HepG2 (cell line): ENCODE results near the gene PRSS16. TPM values are rescaled to one million over a fixed set of nuclear protein-coding genes. Genes with fewer than 3 reads are reported as not detected.

ENCODE experiments used
- ATAC-seq: fragments of 200-7000 bp; cut with Tn5 transposase; 3 replicates; pipeline ENCODE4 v1.9.1; 2020; ENCODE audit warnings: mild to moderate bottlenecking, moderate library complexity
- BruUV-seq: library from RNA; stranded (reverse); fragments of 400-500 nt; replicated peaks from 2 replicates; lab custom pipeline; 2021; lab: Mats Ljungman, UMichigan
- CTCF ChIA-PET: fragments of 300-600 bp; formaldehyde crosslinking; extraction: SDS; loops from one replicate; lab custom pipeline; 2021; ENCODE audit warnings: low total read pairs, inconsistent platforms, low intra/inter-chr PET ratio; lab: Yijun Ruan, JAX
- POLR2A ChIA-PET: fragments of 350-600 bp; sonication (Branson Sonifier 250); formaldehyde crosslinking; loops from one replicate; lab custom pipeline; 2020; ENCODE audit warnings: antibody characterized with exemption, inconsistent platforms; lab: Yijun Ruan, JAX
- DNase-seq: peaks from one replicate; pipeline ENCODE4 v3.0.0-alpha.2; 2015; ENCODE audit warnings: low spot score
- FAIRE-seq: peaks from 3 replicates; lab custom pipeline; 2011; peaks lifted over from hg19 to GRCh38; lab: Jason Lieb, UNC
- H2AFZ ChIP-seq: one replicate; pipeline ENCODE4 v1.6.1; 2011; ENCODE audit warnings: low read length, inconsistent platforms
- H3K27ac ChIP-seq: fragments of 300-600 bp; 3 replicates; pipeline ENCODE4 v1.8.0; 2011; ENCODE audit warnings: mixed run types, mild to moderate bottlenecking, mixed read lengths, low read length, inconsistent platforms; ENCODE audit not compliant: insufficient read depth; ENCODE audit errors: extremely low read length
- H3K27me3 ChIP-seq, 2 experiments: fragments of 200-600 bp in 1 of 2; 2 replicates in 1 of 2; 3 replicates in 1 of 2; pipeline versions ENCODE4 v1.6.0 to v1.8.0; 2011; ENCODE audit warnings: low read length in 2 of 2, mild to moderate bottlenecking in 2 of 2, moderate library complexity in 2 of 2, inconsistent platforms in 1 of 2; ENCODE audit not compliant: insufficient read depth in 2 of 2, control insufficient read depth in 1 of 2
- H3K36me3 ChIP-seq, 2 experiments: fragments of 200-600 bp in 1 of 2; replicated peaks in 1 of 2; 2 replicates in 1 of 2; 3 replicates in 1 of 2; pipeline versions ENCODE4 v1.5.1 to v1.8.0; 2011; ENCODE audit warnings: low read length in 2 of 2, inconsistent platforms in 1 of 2; ENCODE audit not compliant: insufficient read depth in 2 of 2, control insufficient read depth in 1 of 2
- H3K4me1 ChIP-seq: 2 replicates; pipeline ENCODE4 v1.5.1; 2012; ENCODE audit warnings: low read length, inconsistent platforms; ENCODE audit not compliant: insufficient read depth
- H3K4me2 ChIP-seq: 2 replicates; pipeline ENCODE4 v1.6.0; 2011; ENCODE audit warnings: low read depth, low read length, inconsistent platforms
- H3K4me3 ChIP-seq, 3 experiments: fragments of 200-600 bp in 1 of 3; sonication (generic), shearing (Covaris generic) in 1 of 3; replicated peaks in 1 of 3; 2 replicates each; pipeline ENCODE4 v1.5.1; 2011 to 2016; ENCODE audit warnings: low read length in 3 of 3, inconsistent platforms in 2 of 3, low read depth in 2 of 3, mild to moderate bottlenecking in 2 of 3, control low read depth in 1 of 3, mixed read lengths in 1 of 3; ENCODE audit not compliant: insufficient read depth in 1 of 3
- H3K79me2 ChIP-seq: one replicate; pipeline ENCODE4 v1.6.1; 2011; ENCODE audit warnings: low read length, inconsistent platforms; ENCODE audit not compliant: insufficient read depth
- H3K9ac ChIP-seq: 2 replicates; pipeline ENCODE4 v1.6.0; 2011; ENCODE audit warnings: mild to moderate bottlenecking, low read depth, low read length, inconsistent platforms; ENCODE audit not compliant: insufficient read depth
- H3K9me3 ChIP-seq: 2 replicates; pipeline ENCODE4 v1.5.1; 2012; ENCODE audit warnings: mild to moderate bottlenecking, low read length
- H4K20me1 ChIP-seq: 2 replicates; pipeline ENCODE4 v1.6.0; 2011; ENCODE audit warnings: inconsistent platforms, mild to moderate bottlenecking, low read length, moderate library complexity; ENCODE audit not compliant: insufficient read depth
- GABPB1 ChIP-seq: IDR thresholded peaks from 2 replicates; pipeline ENCODE4 v1.6.1; 2016; ENCODE audit warnings: mild to moderate bottlenecking, missing genetic modification reagents, moderate library complexity, missing compliant biosample characterization
- HNRNPLL ChIP-seq: fragments of 200-400 bp; formaldehyde crosslinking; IDR thresholded peaks from 2 replicates; pipeline ENCODE4 v1.6.1; 2017; ENCODE audit warnings: mild to moderate bottlenecking, low read depth, low read length; ENCODE audit not compliant: poor library complexity, severe bottlenecking
- SIX1 ChIP-seq: sonication (generic); formaldehyde crosslinking; IDR thresholded peaks from 2 replicates; pipeline ENCODE4 v1.4.0; 2020; ENCODE audit warnings: missing genetic modification reagents, borderline replicate concordance
- SUZ12 ChIP-seq: fragments of 150-350 bp; IDR thresholded peaks from 2 replicates; pipeline ENCODE4 v1.6.1; 2014; ENCODE audit warnings: low read depth, low read length
- ZFP82 ChIP-seq: sonication (generic); formaldehyde crosslinking; IDR thresholded peaks from 2 replicates; pipeline ENCODE4 v1.5.1; 2020; ENCODE audit warnings: mild to moderate bottlenecking, missing genetic modification reagents, borderline replicate concordance
- ZNF205 ChIP-seq: IDR thresholded peaks from 2 replicates; pipeline ENCODE4 v1.6.1; 2018; ENCODE audit warnings: missing biosample characterization, missing genetic modification reagents
- ZNF263 ChIP-seq: sonication (generic); formaldehyde crosslinking; IDR thresholded peaks from 2 replicates; pipeline ENCODE4 v1.4.0; 2020; ENCODE audit warnings: missing genetic modification reagents
- ZNF629 ChIP-seq: sonication (generic); formaldehyde crosslinking; conservative IDR thresholded peaks from 2 replicates; pipeline ENCODE4 v1.5.0; 2020; ENCODE audit warnings: missing genetic modification reagents
- WGBS: methylation state at CpG from one replicate; pipeline ENCODE4 v1.1.6; 2017; ENCODE audit warnings: low lambda C conversion rate; 5-methylcytosine and 5-hydroxymethylcytosine counted together
- in situ Hi-C: cut with HindIII; loops from 2 replicates; pipeline ENCODE4 v1.10.0; 2017; ENCODE audit warnings: low pct_unique_long_range_greater_than_20kb; ENCODE audit not compliant: extremely low pct_ligation_motif_present
- intact Hi-C: fragments of 100-400 bp; cut with micrococcal nuclease; formaldehyde crosslinking; loops from one replicate; pipeline ENCODE4 v1.10.0; 2022; ENCODE audit not compliant: unreplicated experiment
- polyA plus RNA-seq, 8 experiments: library from polyadenylated mRNA; depleted of rRNA in 3 of 8; stranded (reverse) in 7 of 8; unstranded in 1 of 8; fragments of >200 nt; fragmentation: Illumina TruSeq in 4 of 8; extraction: Trizol in 4 of 8; gene quantifications; 2 replicates each; pipeline versions ENCODE4 v1.2.1 to v1.2.3, GENCODE V29; 2011 to 2016; ENCODE audit warnings: low read depth in 4 of 8, missing spikeins in 1 of 8, mixed read lengths in 1 of 8; ENCODE audit not compliant: insufficient read depth in 1 of 8
- total RNA-seq, 5 experiments: library from RNA; depleted of rRNA; stranded (reverse); fragments of >200 nt; fragmentation: Illumina TruSeq; extraction: Trizol; gene quantifications; 2 replicates each; pipeline ENCODE4 v1.2.3, GENCODE V29; 2016; ENCODE audit warnings: low read depth in 1 of 5
- TF ChIP-seq, protein P1 (sequence below): sonication (generic); formaldehyde crosslinking; IDR thresholded peaks from 2 replicates; pipeline ENCODE4 v1.4.0; 2020; ENCODE audit warnings: missing genetic modification reagents, borderline replicate concordance
- TF ChIP-seq, protein P2 (sequence below): sonication (generic); formaldehyde crosslinking; IDR thresholded peaks from 2 replicates; pipeline ENCODE4 v1.4.0; 2020; ENCODE audit warnings: mild to moderate bottlenecking, missing genetic modification reagents
- TF ChIP-seq, protein P3 (sequence below): sonication (generic); formaldehyde crosslinking; IDR thresholded peaks from 2 replicates; pipeline ENCODE4 v1.5.0; 2020; ENCODE audit warnings: mild to moderate bottlenecking, missing genetic modification reagents, moderate library complexity

PRSS16 gene
- total and polyA plus RNA-seq, 2 of the 13 experiments (the other 11 are each of a cell fraction or from before 2014, with no cell fraction given), result not detected

DNA sequence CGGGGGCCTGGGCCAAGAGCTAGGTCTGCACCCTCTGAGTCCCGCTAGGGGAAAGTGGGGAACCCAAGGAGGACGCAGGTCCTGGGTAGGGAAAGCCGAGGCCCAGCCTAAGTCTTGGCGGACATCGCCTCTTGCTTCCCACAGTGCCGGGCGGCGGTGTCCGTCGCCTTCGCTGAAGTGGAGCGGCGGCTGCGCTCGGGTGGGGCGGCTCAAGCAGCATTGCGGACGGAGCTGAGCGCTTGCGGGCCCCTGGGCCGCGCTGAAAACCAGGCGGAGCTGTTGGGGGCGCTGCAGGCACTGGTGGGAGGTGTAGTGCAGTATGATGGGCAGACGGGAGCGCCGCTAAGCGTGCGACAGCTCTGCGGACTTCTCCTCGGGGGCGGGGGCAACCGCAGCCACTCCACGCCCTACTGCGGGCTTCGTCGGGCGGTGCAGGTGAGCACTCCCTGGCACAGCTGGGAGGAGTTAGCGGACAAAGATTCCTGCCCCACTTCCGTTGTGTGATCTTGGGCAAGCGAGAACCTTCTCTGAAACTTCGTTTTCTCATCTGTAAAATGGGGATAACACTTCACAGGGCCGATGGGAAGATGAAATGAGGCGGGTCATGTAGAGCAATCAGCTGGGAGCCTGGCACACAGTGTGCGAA, 4.2 kb downstream of the PRSS16 start:
- intact Hi-C loops (no loop called here), in situ Hi-C loops (no loop called here)
- DNase-seq (no peak), FAIRE-seq (no peak), ATAC-seq (peak; percentile 62)
- H3K27ac ChIP-seq, result no peak overlapping the region
- H3K4me2 ChIP-seq, result peak overlapping the region; percentile 21; the same call in 1 of the 2 replicates
- H2AFZ ChIP-seq, result no peak overlapping the region
- WGBS, result 51% methylated on average over 21 of the region's 46 CpGs
- no TSS peak for BruUV-seq
- TF ChIP-seq GABPB1 (CRISPR knock-in tag) (peak; percentile 17; the same call in 1 of the 2 replicates), ZNF263 (CRISPR knock-in tag) (peak; percentile 70; the same call in 1 of the 2 replicates), SIX1 (no peak), ZNF629 (CRISPR knock-in tag) (peak; percentile 51; the same call in 1 of the 2 replicates), ZNF205 (no peak), SUZ12 (no peak), HNRNPLL (peak; percentile 38), ZFP82 (CRISPR knock-in tag) (no peak)
- TF ChIP-seq, protein P1, sequence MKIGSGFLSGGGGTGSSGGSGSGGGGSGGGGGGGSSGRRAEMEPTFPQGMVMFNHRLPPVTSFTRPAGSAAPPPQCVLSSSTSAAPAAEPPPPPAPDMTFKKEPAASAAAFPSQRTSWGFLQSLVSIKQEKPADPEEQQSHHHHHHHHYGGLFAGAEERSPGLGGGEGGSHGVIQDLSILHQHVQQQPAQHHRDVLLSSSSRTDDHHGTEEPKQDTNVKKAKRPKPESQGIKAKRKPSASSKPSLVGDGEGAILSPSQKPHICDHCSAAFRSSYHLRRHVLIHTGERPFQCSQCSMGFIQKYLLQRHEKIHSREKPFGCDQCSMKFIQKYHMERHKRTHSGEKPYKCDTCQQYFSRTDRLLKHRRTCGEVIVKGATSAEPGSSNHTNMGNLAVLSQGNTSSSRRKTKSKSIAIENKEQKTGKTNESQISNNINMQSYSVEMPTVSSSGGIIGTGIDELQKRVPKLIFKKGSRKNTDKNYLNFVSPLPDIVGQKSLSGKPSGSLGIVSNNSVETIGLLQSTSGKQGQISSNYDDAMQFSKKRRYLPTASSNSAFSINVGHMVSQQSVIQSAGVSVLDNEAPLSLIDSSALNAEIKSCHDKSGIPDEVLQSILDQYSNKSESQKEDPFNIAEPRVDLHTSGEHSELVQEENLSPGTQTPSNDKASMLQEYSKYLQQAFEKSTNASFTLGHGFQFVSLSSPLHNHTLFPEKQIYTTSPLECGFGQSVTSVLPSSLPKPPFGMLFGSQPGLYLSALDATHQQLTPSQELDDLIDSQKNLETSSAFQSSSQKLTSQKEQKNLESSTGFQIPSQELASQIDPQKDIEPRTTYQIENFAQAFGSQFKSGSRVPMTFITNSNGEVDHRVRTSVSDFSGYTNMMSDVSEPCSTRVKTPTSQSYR (CRISPR knock-in tag), result no peak
- TF ChIP-seq, protein P2, sequence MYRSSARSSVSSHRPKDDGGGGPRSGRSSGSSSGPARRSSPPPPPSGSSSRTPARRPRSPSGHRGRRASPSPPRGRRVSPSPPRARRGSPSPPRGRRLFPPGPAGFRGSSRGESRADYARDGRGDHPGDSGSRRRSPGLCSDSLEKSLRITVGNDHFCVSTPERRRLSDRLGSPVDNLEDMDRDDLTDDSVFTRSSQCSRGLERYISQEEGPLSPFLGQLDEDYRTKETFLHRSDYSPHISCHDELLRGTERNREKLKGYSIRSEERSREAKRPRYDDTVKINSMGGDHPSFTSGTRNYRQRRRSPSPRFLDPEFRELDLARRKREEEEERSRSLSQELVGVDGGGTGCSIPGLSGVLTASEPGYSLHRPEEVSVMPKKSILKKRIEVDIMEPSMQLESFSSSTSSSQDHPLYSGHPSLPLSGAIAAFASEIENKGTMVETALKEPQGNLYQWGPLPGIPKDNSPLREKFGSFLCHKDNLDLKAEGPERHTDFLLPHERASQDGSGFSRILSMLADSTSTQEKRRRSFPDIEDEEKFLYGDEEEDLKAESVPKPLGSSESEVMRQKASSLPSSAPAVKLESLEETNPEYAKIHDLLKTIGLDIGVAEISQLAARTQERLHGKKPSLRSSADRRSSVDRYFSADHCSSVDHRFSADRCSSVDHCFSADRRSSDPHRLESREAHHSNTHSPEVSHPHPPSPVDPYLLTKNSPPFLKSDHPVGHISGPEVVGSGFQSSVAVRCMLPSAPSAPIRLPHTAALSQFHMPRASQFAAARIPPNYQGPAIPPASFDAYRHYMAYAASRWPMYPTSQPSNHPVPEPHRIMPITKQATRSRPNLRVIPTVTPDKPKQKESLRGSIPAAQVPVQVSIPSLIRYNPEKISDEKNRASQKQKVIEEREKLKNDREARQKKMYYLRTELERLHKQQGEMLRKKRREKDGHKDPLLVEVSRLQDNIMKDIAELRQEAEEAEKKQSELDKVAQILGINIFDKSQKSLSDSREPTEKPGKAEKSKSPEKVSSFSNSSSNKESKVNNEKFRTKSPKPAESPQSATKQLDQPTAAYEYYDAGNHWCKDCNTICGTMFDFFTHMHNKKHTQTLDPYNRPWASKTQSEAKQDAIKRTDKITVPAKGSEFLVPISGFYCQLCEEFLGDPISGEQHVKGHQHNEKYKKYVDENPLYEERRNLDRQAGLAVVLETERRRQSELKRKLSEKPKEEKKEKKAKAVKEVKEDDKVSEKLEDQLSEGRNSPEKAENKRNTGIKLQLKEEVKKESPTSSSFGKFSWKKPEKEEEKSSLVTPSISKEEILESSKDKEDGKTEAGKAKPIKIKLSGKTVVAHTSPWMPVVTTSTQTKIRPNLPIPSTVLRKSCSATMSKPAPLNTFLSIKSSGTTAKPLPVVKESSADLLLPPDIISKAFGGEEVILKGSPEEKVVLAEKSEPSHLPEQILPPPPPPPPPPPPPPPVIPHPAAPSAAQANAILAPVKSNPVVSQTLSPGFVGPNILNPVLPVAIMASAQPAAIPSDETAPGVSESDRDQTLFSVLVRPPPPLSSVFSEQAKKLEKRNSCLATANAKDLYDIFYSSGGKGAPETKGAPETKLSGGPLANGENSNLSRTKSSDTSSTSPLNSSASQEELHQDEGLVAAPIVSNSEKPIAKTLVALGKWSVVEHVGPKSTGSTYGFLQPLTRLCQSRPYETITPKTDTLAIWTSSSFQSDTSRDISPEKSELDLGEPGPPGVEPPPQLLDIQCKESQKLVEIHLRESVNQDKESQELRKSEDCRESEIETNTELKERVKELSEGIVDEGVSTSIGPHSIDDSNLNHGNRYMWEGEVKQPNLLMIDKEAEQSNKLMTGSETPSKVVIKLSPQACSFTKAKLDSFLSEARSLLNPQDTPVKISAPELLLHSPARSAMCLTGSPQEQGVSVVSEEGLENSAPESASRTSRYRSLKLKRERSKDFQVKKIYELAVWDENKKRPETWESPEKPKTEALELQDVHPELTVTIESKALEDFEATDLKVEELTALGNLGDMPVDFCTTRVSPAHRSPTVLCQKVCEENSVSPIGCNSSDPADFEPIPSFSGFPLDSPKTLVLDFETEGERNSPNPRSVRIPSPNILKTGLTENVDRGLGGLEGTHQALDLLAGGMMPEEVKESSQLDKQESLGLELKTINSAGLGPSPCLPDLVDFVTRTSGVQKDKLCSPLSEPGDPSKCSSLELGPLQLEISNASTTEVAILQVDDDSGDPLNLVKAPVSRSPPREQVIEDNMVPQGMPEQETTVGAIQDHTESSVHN (CRISPR knock-in tag), result no peak
- TF ChIP-seq, protein P3, sequence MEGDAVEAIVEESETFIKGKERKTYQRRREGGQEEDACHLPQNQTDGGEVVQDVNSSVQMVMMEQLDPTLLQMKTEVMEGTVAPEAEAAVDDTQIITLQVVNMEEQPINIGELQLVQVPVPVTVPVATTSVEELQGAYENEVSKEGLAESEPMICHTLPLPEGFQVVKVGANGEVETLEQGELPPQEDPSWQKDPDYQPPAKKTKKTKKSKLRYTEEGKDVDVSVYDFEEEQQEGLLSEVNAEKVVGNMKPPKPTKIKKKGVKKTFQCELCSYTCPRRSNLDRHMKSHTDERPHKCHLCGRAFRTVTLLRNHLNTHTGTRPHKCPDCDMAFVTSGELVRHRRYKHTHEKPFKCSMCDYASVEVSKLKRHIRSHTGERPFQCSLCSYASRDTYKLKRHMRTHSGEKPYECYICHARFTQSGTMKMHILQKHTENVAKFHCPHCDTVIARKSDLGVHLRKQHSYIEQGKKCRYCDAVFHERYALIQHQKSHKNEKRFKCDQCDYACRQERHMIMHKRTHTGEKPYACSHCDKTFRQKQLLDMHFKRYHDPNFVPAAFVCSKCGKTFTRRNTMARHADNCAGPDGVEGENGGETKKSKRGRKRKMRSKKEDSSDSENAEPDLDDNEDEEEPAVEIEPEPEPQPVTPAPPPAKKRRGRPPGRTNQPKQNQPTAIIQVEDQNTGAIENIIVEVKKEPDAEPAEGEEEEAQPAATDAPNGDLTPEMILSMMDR (CRISPR knock-in tag), result peak; percentile 34; the same call in 1 of the 2 replicates
- H3K27me3 ChIP-seq, result peaks cover 0 to 41% of the 10 kb centered on the region in 2 experiments; a peak in 3 of 5 replicates
- peak overlapping the region in 1 of 3 experiments; percentile 15; a peak in 1 of 6 replicates for H3K4me3 ChIP-seq
- H3K9ac ChIP-seq, result no peak overlapping the region
- H3K4me1 ChIP-seq, result no peaks in the 10 kb centered on the region
- no peaks in the 10 kb centered on the region for H3K9me3 ChIP-seq
- no peaks in the 10 kb centered on the region for H4K20me1 ChIP-seq
- H3K79me2 ChIP-seq, result no peaks in the 10 kb centered on the region
- POLR2A ChIA-PET, result no interaction called here
- no peaks in the 10 kb centered on the region for H3K36me3 ChIP-seq
- CTCF ChIA-PET, result no interaction called here
